Activated T-cell treated with anti-CD3 and anti-CD28 coated beads, Interleukin-2, amount 50 U/mL, for 72 hours (primary cell): ENCODE results near the gene TPT1. TPM values are rescaled to one million over a fixed set of nuclear protein-coding genes. Genes with fewer than 3 reads are reported as not detected.
"Not testable (repeated sequence)": the region's sequence is repeated elsewhere in the genome, so short reads cannot be mapped to it uniquely, and the experiment has no call there.

Experiments used
- ATAC-seq, 2 donors: fragments of 150-1000 bp; cut with Tn5 transposase; replicated peaks in 1 of 2; 2 replicates each; pipeline ENCODE4 v1.10.0; 2021; ENCODE audit warnings: moderate library complexity in 2 of 2, mild to moderate bottlenecking in 1 of 2
- DNase-seq, 2 donors: peaks; one replicate each; pipeline ENCODE4 v3.0.0; 2021 to 2022; ENCODE audit warnings: mixed read lengths in 1 of 2
- H3K27ac Mint-ChIP-seq: one replicate; pipeline ENCODE4 v1.8.0; 2022; ENCODE audit warnings: mild to moderate bottlenecking, moderate library complexity, mixed read lengths
- H3K27me3 Mint-ChIP-seq: one replicate; pipeline ENCODE4 v1.8.0; 2022; ENCODE audit warnings: low read depth, mixed read lengths
- H3K36me3 Mint-ChIP-seq, 2 donors: one replicate each; pipeline ENCODE4 v1.8.0; 2022; ENCODE audit warnings: mixed read lengths in 2 of 2, mild to moderate bottlenecking in 1 of 2; ENCODE audit not compliant: insufficient read depth in 2 of 2
- H3K4me1 Mint-ChIP-seq: one replicate; pipeline ENCODE4 v1.8.0; 2022; ENCODE audit warnings: low read depth, mixed read lengths
- H3K4me3 Mint-ChIP-seq, 2 donors: one replicate each; pipeline ENCODE4 v1.8.0; 2022; ENCODE audit warnings: mild to moderate bottlenecking in 2 of 2, mixed read lengths in 2 of 2, moderate library complexity in 2 of 2
- H3K9me3 Mint-ChIP-seq, 2 donors: one replicate each; pipeline ENCODE4 v1.8.0; 2022; ENCODE audit warnings: mixed read lengths in 2 of 2
- total RNA-seq, 2 donors: library from RNA; stranded (reverse); gene quantifications; one replicate each; pipeline ENCODE4 v1.2.3, GENCODE V29; 2022

Gene TPT1
- total RNA-seq, 2 donors from 2014 or later = 3,358 to 3,644 TPM

DNA sequence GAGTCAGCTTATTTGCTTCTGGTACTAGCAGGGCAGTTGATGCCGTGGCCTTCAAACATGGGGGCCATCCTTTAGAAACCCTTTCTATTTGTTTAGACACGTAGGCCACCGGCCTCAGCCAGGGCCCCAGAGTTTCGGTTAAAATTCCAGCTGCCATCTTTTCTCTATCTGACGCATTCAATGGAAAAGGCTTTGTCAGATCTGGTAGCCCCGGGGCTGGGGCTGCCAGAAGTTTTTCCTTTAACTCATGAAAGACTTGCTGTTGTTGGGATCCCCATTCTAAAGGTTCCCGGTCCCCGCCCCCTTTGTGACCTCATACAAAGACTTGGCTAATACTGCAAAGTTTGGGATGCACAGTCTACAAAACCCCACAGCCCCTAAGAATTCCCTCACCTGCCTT, 35.7 kb upstream of the TPT1 start:
- not testable (repeated sequence) for ATAC-seq, H3K36me3 Mint-ChIP-seq, H3K4me1 Mint-ChIP-seq, H3K27ac Mint-ChIP-seq, H3K27me3 Mint-ChIP-seq, H3K4me3 Mint-ChIP-seq, H3K9me3 Mint-ChIP-seq, DNase-seq

DNA sequence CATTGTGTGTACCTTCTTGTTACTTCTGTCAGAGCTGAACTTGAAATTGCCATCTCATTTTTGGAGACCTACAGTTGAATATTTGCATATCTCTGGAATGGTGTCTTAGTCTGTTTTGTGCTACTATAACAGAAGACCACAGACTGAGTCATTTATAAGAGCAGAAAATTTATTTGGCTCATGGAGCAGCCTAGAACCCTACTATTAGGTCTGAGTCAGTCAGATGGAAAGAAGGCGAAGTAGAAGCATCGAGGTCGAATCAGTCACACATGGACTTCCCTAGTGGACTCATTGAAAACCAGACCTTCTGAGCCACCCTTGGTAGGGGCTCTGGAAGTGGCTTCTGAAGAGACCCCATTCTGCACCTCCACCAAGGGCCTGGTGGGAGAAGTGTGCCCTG, 33.9 kb upstream of the TPT1 start:
- Mint-ChIP-seq H3K36me3 (peaks cover 0 to 2% of the 10 kb centered on the region in 2 donors), H3K9me3 (no peaks in the 10 kb centered on the region), H3K4me1 (peaks cover 6% of the 10 kb centered on the region), H3K27ac (no peak overlapping the region), H3K4me3 (no peak overlapping the region), H3K27me3 (no peaks in the 10 kb centered on the region)
- no peak for DNase-seq
- peak in 1 of 2 donors; percentile 15 for ATAC-seq

DNA sequence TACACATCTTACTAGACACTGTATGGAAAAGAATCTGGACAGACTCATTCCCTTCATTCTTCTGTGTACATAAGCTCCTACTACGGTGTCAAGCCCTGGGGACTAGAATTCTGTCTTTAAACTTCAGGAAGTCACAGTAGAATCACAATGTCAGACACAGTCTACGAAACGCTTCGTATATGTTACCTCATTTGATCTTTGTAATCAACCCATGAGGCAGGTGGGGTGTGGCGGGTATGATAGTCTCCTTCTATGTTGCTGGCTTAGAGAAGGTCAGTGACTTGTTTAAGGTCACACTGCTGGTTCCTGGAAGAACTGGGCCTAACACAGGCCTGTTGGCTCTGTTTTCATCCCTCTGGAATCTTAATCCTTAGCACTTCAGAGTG, 32.2 kb upstream of the TPT1 start:
- H3K4me3 Mint-ChIP-seq = no peak overlapping the region
- ATAC-seq (no peak), DNase-seq (no peak)
- H3K4me1 Mint-ChIP-seq = peaks cover 19% of the 10 kb centered on the region
- no peaks in the 10 kb centered on the region for H3K9me3 Mint-ChIP-seq
- no peaks in the 10 kb centered on the region for H3K27me3 Mint-ChIP-seq
- H3K27ac Mint-ChIP-seq = no peak overlapping the region
- H3K36me3 Mint-ChIP-seq = peaks cover 2 to 4% of the 10 kb centered on the region in 2 donors

DNA sequence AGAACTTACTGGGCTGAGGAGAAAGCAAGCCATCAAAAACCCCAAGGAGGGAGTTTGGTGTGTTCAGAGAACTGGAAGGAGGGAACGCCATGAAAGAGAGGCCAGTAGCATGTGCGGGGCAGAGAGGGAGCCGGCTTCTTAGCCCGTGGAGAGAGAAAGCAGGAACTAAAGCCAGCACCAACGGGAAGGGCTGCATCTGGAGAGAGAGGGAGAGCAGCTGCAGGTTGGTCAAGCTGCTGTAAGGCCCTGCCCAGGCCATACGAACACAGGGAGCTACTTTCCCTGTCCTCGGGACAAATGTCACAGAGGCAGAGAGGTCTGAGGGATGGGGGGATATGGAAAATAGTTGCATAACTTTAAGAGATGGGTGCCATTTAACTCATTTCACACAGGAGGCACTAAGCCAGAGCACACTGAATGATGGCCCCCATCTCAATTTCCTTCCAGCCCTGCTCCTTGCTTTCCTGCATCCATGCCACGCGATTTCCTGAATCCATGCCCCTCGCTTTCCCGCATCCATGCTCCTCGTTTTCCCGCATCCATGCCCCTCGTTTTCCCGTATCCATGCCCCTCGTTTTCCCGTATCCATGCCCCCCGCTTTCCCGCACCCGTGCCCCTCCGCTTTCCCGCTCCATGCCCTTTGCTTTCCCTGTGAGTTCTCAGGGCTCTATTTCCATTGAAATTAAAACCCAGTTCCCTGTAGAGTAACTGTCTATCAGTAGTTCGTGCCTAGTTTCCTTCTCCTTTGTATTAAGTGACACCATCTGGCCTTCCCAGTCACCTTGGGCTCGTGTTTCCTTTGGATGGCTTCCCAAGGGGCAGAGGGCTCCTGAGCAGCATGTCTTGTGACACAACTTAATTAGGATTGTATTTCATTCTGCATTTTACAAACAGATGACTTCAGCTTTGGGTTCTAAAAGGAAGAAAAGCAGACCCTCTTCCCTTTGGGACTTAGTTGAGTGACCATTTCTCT, 31.5 kb upstream of the TPT1 start:
- Mint-ChIP-seq H3K36me3 (peaks cover 2 to 4% of the 10 kb centered on the region in 2 donors), H3K27ac (no peak overlapping the region), H3K9me3 (no peaks in the 10 kb centered on the region), H3K4me1 (peaks cover 25% of the 10 kb centered on the region), H3K4me3 (no peak overlapping the region), H3K27me3 (no peaks in the 10 kb centered on the region)
- ATAC-seq = no peak
- no peak for DNase-seq

DNA sequence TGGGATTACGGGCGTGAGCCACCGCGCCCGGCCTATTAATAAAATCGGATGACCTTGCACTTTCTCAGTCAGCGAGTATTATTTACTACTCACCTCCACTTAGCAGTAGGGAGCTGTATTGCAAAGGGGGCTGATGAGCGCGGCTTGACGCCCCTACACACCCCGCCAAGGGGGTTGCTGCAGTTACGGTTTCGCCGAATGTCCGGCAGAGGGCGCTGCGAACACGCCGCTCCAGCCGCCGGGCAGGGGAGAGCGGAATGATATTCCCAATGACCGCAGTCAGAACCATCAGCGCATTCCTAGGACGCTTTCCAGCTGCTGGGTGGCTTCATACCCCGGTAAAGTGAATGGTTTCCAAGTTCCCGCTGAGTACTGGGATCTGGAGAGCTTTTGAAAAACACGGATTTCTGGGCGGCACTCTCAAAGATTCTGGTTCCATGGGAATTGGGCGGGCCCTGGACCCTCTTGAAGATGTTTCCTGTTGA, 30.0 kb upstream of the TPT1 start:
- H3K27me3 Mint-ChIP-seq = no peaks in the 10 kb centered on the region
- peaks cover 4% of the 10 kb centered on the region in 2 donors for H3K36me3 Mint-ChIP-seq
- H3K27ac Mint-ChIP-seq = no peak overlapping the region
- DNase-seq (peak; percentile 51 to 58), ATAC-seq (no peak)
- H3K4me3 Mint-ChIP-seq = no peak overlapping the region
- peaks cover 36% of the 10 kb centered on the region for H3K4me1 Mint-ChIP-seq
- no peaks in the 10 kb centered on the region for H3K9me3 Mint-ChIP-seq

DNA sequence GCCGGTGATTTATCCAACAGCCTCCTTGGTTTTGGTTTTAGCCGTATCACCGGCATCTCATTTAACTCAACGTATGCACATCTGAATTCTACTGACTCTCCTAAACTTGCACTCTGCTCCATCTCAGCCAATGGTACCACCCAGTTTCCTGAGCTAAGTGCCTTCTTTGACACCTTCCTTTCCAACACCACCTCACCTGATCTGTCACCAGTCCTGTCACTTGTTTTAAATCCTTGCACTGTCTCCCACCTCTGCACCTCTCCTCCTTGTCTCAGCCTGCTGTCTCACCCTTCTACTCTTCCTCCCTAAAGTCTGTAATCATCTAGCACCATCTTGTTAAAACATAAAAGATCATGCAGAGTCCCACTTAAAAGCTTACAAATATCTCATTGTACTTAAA, 28.1 kb upstream of the TPT1 start:
- Mint-ChIP-seq H3K9me3 (peaks cover 0 to under 1% of the 10 kb centered on the region in 2 donors), H3K4me1 (peaks cover 51% of the 10 kb centered on the region), H3K36me3 (peaks cover 4 to 5% of the 10 kb centered on the region in 2 donors), H3K27me3 (no peaks in the 10 kb centered on the region), H3K27ac (no peak overlapping the region), H3K4me3 (no peak overlapping the region)
- no peak for ATAC-seq
- no peak for DNase-seq

DNA sequence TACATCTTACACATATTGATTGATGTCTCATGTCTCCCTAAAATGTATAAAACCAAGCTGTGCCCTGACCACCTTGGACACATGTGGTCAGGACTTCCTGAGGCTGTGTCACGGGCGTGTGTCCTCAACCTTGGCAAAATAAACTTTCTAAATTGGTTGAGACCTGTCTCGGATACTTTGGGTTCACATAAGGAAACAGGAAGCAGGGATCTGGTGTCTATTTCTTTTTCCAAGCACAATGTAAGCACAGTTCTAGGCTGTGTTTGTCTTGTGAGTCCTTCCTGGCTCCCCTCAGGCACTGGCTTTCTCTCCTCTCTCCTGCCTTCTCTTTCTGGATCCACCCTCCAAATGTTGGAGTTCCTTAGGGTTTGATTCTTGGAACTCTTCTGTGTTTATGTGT, 27.6 kb upstream of the TPT1 start:
- ATAC-seq = no peak
- DNase-seq = no peak
- H3K27ac Mint-ChIP-seq = peak overlapping the region; percentile 61
- H3K36me3 Mint-ChIP-seq = peaks cover 5 to 8% of the 10 kb centered on the region in 2 donors
- no peaks in the 10 kb centered on the region for H3K27me3 Mint-ChIP-seq
- H3K9me3 Mint-ChIP-seq = peaks cover 0 to 4% of the 10 kb centered on the region in 2 donors
- peaks cover 56% of the 10 kb centered on the region for H3K4me1 Mint-ChIP-seq
- peak overlapping the region in 1 of 2 donors; percentile 56 for H3K4me3 Mint-ChIP-seq

DNA sequence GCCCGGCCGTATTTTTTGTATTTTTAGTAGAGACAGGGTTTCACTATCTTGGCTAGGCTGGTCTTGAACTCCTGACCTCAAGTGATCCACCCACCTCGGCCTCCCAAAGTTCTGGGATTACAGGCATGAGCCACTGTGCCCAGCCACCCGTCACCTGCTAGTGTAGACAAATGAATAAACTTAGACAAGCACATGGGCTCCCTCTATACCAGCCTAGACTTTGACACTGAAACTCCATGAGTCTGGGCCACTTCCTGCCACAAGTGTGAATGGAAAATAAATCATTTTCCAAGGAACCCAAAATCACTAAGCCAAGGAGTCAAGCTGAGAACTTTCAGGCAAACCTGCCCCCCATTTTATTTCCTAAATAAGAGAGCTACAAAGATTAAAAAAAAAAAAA, 27.0 kb upstream of the TPT1 start:
- Mint-ChIP-seq H3K9me3 (peaks cover 0 to 4% of the 10 kb centered on the region in 2 donors), H3K27ac (peak overlapping the region; percentile 90), H3K4me3 (peak overlapping the region; percentile 56 to 75), H3K27me3 (no peaks in the 10 kb centered on the region), H3K4me1 (peaks cover 59% of the 10 kb centered on the region), H3K36me3 (peaks cover 5 to 11% of the 10 kb centered on the region in 2 donors)
- peak; percentile 16 to 31 for ATAC-seq
- no peak for DNase-seq

DNA sequence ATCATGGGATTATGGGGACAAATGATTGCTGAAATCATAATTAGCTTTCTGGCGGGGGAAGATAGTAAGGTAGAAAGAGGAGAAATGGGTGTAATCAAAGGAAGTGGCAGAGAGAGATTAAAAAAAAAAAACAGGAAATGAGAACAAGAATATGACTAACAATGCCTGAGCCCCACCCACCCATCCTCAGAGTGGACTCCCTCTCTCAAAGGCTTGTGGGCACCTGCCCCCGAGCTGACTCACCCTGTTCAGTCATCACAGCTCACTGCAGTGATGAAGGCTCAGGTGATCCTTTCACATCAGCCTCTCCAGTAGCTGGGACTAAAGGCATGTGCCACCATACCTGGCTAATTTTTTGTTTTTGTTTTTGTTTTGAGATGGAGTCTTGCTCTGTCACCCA, 26.4 kb upstream of the TPT1 start:
- ATAC-seq (peak; percentile 100), DNase-seq (peak; percentile 89 to 97)
- H3K4me3 Mint-ChIP-seq = peak overlapping the region; percentile 27 to 75
- peaks cover 8 to 11% of the 10 kb centered on the region in 2 donors for H3K36me3 Mint-ChIP-seq
- peaks cover 1 to 4% of the 10 kb centered on the region in 2 donors for H3K9me3 Mint-ChIP-seq
- H3K27ac Mint-ChIP-seq = peak overlapping the region; percentile 90
- peaks cover 65% of the 10 kb centered on the region for H3K4me1 Mint-ChIP-seq
- no peaks in the 10 kb centered on the region for H3K27me3 Mint-ChIP-seq

DNA sequence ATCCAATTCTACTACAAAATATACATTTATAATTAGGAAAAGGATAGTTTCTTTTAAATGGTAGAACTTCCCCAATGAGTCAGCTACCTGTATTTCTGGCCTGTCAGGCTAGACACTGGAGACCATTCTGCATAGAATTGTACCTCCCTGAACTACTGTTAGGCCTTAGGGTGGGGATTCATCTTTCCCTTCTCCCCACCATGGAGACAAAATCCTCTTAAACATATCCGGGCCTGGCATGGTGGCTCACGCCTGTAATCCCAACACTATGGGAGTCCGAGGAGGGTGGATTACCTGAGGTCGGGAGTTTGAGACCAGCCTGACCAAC, 24.5 kb upstream of the TPT1 start:
- peaks cover 14 to 17% of the 10 kb centered on the region in 2 donors for H3K36me3 Mint-ChIP-seq
- H3K4me1 Mint-ChIP-seq = peaks cover 68% of the 10 kb centered on the region
- no peaks in the 10 kb centered on the region for H3K27me3 Mint-ChIP-seq
- H3K27ac Mint-ChIP-seq = no peak overlapping the region
- DNase-seq (no peak), ATAC-seq (no peak)
- H3K9me3 Mint-ChIP-seq = peaks cover 3 to 4% of the 10 kb centered on the region in 2 donors
- H3K4me3 Mint-ChIP-seq = no peak overlapping the region

DNA sequence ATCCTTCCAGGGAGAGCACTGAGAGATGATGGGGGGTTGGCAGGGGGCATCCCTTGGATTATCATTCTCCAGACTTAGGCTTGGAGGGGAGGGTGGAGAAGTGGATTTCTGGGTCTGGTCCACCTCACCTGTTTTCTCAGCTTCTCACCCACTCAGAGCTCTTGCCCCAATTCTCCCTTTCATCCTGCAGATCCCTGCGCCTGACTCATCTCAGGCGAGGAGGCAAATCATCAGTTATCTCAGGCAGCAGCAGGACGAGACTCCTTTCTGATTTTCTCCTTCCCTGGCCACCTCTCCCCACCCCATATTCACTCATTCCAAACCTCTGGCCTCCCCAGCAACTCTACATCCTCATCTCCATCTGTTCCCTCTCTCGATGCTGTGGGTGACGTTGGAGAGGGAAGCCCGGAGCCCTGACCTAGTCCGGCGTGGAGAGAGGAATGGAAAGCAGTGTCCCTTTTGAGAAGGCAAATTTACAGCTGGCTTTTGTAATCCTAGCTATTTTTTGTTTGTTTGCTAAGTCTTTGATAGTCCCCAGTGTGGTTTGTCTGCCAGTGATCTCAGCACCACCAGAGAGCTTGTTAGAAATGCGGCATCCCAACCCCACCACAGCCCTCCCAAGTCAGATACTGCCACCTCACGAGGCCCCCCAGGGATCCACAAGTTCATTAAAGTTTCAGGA, 24.0 kb upstream of the TPT1 start:
- peaks cover 3 to 4% of the 10 kb centered on the region in 2 donors for H3K9me3 Mint-ChIP-seq
- H3K27ac Mint-ChIP-seq = no peak overlapping the region
- DNase-seq (no peak), ATAC-seq (no peak)
- peaks cover 68% of the 10 kb centered on the region for H3K4me1 Mint-ChIP-seq
- H3K36me3 Mint-ChIP-seq = peaks cover 13 to 21% of the 10 kb centered on the region in 2 donors
- no peaks in the 10 kb centered on the region for H3K27me3 Mint-ChIP-seq
- no peak overlapping the region for H3K4me3 Mint-ChIP-seq

DNA sequence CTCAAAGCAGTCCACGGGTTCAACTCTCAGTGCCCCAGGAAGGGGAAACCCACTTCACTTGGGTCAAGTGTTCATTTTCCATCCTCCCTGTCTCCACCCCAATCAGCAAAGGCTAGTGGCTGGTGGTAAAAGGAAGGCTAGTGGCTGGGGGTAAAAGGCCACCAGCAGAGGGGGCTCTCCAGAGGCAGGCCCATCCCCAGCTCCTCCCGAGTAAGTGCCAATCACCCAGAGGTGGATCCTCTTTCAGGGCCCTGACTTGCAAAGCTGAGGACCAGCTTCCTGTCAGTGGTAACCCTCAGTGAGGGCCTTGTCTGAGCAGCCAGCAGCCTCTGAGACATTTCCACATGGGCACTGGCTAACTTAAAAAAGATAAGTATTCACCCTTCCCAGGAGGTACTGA, 22.0 kb upstream of the TPT1 start:
- peaks cover 53% of the 10 kb centered on the region for H3K4me1 Mint-ChIP-seq
- DNase-seq (peak; percentile 9 to 13), ATAC-seq (no peak)
- peaks cover 3 to 4% of the 10 kb centered on the region in 2 donors for H3K9me3 Mint-ChIP-seq
- H3K4me3 Mint-ChIP-seq = no peak overlapping the region
- H3K27me3 Mint-ChIP-seq = no peaks in the 10 kb centered on the region
- peaks cover 12 to 21% of the 10 kb centered on the region in 2 donors for H3K36me3 Mint-ChIP-seq
- peak overlapping the region; percentile 41 for H3K27ac Mint-ChIP-seq

DNA sequence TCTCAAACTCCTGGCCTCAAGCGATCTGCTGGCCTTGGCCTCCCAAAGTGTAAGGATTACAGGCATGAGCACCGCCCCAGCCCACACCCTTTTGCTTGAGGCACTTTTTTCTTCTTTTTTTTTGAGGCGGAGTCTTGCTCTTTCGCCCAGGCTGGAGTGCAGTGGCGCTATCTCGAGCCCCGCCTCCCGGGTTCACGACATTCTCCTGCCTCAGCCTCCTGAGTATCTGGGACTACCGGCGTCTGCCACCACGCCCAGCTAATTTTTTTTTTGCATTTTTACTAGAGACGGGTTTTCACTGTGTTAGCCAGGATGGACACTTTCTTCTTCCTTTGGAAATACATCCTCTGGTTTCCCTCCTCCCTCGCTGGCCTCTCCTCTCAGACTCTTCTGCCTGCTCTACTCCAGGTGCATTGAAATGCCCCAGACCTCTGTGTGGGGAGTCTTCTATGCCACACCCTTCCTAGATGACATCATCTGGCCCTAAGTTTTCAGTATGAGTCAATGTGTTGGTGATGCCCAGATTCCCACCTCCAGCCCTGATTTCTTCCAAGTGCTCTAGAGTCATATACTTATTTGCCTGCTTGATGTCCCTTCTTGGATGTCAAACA, 20.7 kb upstream of the TPT1 start:
- peaks cover 16 to 25% of the 10 kb centered on the region in 2 donors for H3K36me3 Mint-ChIP-seq

More for the DNA sequence above, 20.7 kb upstream of the TPT1 start:
- no peaks in the 10 kb centered on the region for H3K27me3 Mint-ChIP-seq
- no peak overlapping the region for H3K4me3 Mint-ChIP-seq
- H3K27ac Mint-ChIP-seq = peak overlapping the region; percentile 8
- peaks cover 3 to 4% of the 10 kb centered on the region in 2 donors for H3K9me3 Mint-ChIP-seq
- DNase-seq (no peak), ATAC-seq (peak in 1 of 2 donors; percentile 54)
- H3K4me1 Mint-ChIP-seq = peaks cover 51% of the 10 kb centered on the region
